Gastroesophageal sphincter (tissue), 3 donors: ENCODE measurements around the gene C1QTNF9B.

Experiments
- EP300 ChIP-seq: sonication (generic); formaldehyde crosslinking; IDR thresholded peaks from one replicate; pipeline ENCODE4 v1.6.1; 2017; ENCODE audit warnings: antibody characterized with exemption, mild to moderate bottlenecking
- POLR2A ChIP-seq, 2 donors: fragments of 450-650 bp; IDR thresholded peaks; one replicate each; pipeline ENCODE4 v1.6.1; 2017; ENCODE audit warnings: antibody characterized with exemption in 2 of 2, mild to moderate bottlenecking in 2 of 2, moderate library complexity in 1 of 2
- POLR2AphosphoS5 ChIP-seq: sonication (generic); formaldehyde crosslinking; IDR thresholded peaks from one replicate; pipeline ENCODE4 v1.6.1; 2017; ENCODE audit warnings: antibody characterized with exemption
- TF ChIP-seq, protein P1 (sequence below), 4 experiments: fragments of 200-600 bp in 2 of 4; fragments of 450-650 bp in 2 of 4; sonication (generic) in 1 of 4; IDR thresholded peaks; one replicate each; pipeline ENCODE4 v1.5.1; 2017 to 2019; ENCODE audit warnings: antibody characterized with exemption in 4 of 4, mild to moderate bottlenecking in 2 of 4, moderate library complexity in 2 of 4

DNA sequence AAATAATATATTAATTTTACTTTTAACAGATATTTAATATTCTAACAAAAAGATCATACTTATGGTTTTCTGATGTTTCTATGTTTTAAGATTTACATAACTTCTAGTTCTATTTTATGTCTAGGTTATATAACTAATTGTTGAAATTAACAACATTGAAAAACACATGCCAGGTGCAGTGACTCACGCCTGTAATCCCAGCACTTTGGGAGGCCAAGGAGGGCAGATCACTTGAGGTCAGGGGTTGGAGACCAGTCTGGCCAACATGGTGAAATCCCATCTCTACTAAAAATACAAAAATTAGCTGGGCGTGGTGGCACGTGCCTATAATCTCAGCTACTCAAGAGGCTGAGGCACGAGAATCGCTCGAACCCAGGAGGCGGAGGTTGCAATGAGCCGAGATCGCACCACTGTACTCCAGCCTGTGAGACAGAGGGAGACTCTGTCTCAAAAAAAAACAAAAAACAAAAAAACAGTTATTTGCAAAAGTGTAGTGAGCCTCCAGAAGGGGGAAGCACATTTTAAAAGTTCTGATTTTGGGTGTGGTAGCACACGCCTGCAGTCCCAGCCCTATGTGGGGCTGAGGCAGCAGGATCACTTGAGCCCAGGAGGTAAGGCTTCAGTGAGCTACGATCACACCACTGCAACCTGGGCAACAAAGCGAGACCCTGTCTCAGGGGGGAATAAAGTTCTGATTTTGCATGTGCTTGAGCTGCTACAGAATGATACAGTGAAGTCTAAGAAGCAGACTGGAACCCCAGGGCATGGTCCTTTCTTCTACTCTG, 26.8 kb downstream of the C1QTNF9B start:
- TF ChIP-seq, protein P1, sequence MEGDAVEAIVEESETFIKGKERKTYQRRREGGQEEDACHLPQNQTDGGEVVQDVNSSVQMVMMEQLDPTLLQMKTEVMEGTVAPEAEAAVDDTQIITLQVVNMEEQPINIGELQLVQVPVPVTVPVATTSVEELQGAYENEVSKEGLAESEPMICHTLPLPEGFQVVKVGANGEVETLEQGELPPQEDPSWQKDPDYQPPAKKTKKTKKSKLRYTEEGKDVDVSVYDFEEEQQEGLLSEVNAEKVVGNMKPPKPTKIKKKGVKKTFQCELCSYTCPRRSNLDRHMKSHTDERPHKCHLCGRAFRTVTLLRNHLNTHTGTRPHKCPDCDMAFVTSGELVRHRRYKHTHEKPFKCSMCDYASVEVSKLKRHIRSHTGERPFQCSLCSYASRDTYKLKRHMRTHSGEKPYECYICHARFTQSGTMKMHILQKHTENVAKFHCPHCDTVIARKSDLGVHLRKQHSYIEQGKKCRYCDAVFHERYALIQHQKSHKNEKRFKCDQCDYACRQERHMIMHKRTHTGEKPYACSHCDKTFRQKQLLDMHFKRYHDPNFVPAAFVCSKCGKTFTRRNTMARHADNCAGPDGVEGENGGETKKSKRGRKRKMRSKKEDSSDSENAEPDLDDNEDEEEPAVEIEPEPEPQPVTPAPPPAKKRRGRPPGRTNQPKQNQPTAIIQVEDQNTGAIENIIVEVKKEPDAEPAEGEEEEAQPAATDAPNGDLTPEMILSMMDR (IDR thresholded peaks at IDR 0.05), result no peak
- TF ChIP-seq EP300 (no peak), POLR2A (IDR thresholded peaks at IDR 0.05) (no peak), POLR2AphosphoS5 (no peak)
